Transverse colon (tissue), 4 donors: ENCODE data around the gene TENT5C.

Experiments used
- CTCF ChIP-seq, 5 experiments: fragments of 200-600 bp in 3 of 5; fragments of 450-650 bp in 2 of 5; sonication (generic) in 3 of 5; IDR thresholded peaks; 1 replicate in 2 of 5; 2 replicates in 3 of 5; pipeline ENCODE4 v1.5.1; 2016 to 2017; ENCODE audit warnings: antibody characterized with exemption in 5 of 5, inconsistent platforms in 3 of 5, mild to moderate bottlenecking in 2 of 5, moderate library complexity in 1 of 5
- EP300 ChIP-seq: sonication (generic); formaldehyde crosslinking; IDR thresholded peaks from one replicate; pipeline ENCODE4 v1.6.1; 2017; ENCODE audit warnings: antibody characterized with exemption, low read depth
- POLR2AphosphoS5 ChIP-seq, 3 donors: sonication (generic); formaldehyde crosslinking; IDR thresholded peaks; one replicate each; pipeline ENCODE4 v1.6.1; 2016; ENCODE audit warnings: antibody characterized with exemption in 3 of 3

DNA sequence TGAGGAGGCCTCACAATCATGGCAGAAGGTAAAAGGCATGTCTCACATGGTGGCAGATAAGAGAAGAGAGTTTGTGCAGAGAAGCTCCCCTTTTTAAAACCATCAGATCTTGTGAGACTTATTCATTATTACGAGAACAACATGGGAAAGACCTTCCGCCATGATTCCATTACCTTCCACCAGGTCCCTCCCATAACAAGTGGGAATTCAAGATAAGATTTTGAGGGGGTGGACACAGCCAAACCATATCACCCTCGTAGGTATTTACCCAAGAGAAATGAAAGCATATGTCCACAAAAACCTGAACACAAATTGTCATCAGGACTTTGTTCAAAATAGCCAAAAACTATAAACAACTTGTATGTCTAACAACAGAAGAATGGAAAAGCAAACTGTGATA lies 45.9 kb upstream of the TENT5C start:
- TF ChIP-seq EP300 (no peak), CTCF (IDR thresholded peaks at IDR 0.05) (no peak), POLR2AphosphoS5 (IDR thresholded peaks at IDR 0.05) (no peak)
